Esophagus squamous epithelium (tissue), 4 donors: Measurements from ENCODE around the gene TICRR.

ENCODE experiments used
- CTCF ChIP-seq, 6 experiments: fragments of 450-650 bp in 4 of 6; fragments of 200-600 bp in 2 of 6; sonication (generic) in 2 of 6; IDR thresholded peaks; one replicate each; pipeline ENCODE4 v1.5.1; 2016 to 2019; ENCODE audit warnings: antibody characterized with exemption in 6 of 6, mild to moderate bottlenecking in 4 of 6, moderate library complexity in 4 of 6
- POLR2A ChIP-seq, 4 donors: fragments of 450-650 bp; IDR thresholded peaks; one replicate each; pipeline ENCODE4 v1.6.1; 2017; ENCODE audit warnings: antibody characterized with exemption in 4 of 4, mild to moderate bottlenecking in 4 of 4, moderate library complexity in 3 of 4

- TF ChIP-seq CTCF (IDR thresholded peaks at IDR 0.05) (no peak), POLR2A (IDR thresholded peaks at IDR 0.05) (no peak)
Observed at GRCh38 chr15:89526181-89526580, 49.1 kb upstream of the TICRR start.
